ENCODE data around the gene ZNF148.

- TF ChIP-seq POLR2AphosphoS5 (IDR thresholded peaks at IDR 0.05) = no peak
- TF ChIP-seq CTCF (IDR thresholded peaks at IDR 0.05) = no peak
- no peak for TF ChIP-seq POLR2A (IDR thresholded peaks at IDR 0.05)
Observed at GRCh38 chr3:125389282-125389681, 14.2 kb upstream of the ZNF148 start.
